ENCODE results near the gene CD80.

The CD80 gene

GRCh38 chr3:119481079-119481478 is 78.3 kb downstream of the CD80 start:
- no peak overlapping the region for H3K4me3 ChIP-seq (ENCODE audit: control insufficient read depth, low read depth, low read length)
- TF ChIP-seq CTCF (conservative IDR thresholded peaks at IDR 0.05; ENCODE audit: control insufficient read depth, insufficient read depth, low read depth, low read length) = no peak
- no peak for DNase-seq (ENCODE audit: low read depth)

Measured in fibroblast of mammary gland (primary cell).